Panc1 (cell line): ENCODE data around the gene RBBP5.

Source experiments
- REST ChIP-seq, 2 experiments: IDR thresholded peaks; 2 replicates each; pipeline ENCODE4 v1.6.1; 2011 to 2012; ENCODE audit warnings: low read depth in 2 of 2, control low read depth in 1 of 2, low read length in 1 of 2, mild to moderate bottlenecking in 1 of 2, moderate library complexity in 1 of 2; ENCODE audit not compliant: insufficient read depth in 1 of 2
- TCF7L2 ChIP-seq: IDR thresholded peaks from 2 replicates; pipeline ENCODE4 v1.6.1; 2011; ENCODE audit warnings: mild to moderate bottlenecking, low read depth, low read length, inconsistent platforms
- TF ChIP-seq, protein P1 (sequence below): fragments of 450-650 bp; IDR thresholded peaks from 2 replicates; pipeline ENCODE4 v1.5.1; 2017; ENCODE audit warnings: mild to moderate bottlenecking

DNA sequence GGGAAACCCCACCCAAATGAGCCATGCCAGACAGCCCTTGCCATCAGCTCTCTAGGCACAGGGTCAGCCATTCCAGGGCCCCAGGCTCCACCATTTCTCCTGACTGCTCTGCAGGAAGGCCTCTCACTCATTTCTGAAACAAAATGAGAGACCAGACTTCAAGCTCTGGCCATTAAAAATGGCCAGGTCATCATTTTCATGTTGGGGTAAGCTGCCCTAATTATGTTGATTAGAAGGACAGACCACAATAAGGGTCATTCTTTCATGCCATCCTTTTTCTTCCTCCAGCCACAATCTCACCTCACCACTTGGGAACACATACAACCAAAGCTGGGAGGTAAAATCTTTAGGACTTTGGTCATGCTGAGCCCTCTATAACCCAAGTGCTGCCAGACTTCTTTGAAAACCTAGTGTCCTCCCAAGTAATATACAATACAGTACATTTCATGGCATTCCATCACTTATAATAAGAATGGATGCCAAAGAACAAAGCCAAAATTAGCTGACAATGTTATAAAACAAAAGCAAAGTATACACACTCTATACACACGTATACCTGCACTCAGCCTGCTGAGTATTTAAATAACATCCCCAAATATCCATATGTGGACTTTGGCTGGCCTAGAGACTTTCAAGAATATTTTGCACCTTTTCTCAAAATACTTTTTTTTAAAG lies 22.4 kb upstream of the RBBP5 start:
- TF ChIP-seq REST (IDR thresholded peaks at IDR 0.05; ENCODE audit: insufficient read depth in 1 of 2, low read depth in 2 of 2, low read length in 1 of 2) (no peak), TCF7L2 (no peak)
- TF ChIP-seq, protein P1, sequence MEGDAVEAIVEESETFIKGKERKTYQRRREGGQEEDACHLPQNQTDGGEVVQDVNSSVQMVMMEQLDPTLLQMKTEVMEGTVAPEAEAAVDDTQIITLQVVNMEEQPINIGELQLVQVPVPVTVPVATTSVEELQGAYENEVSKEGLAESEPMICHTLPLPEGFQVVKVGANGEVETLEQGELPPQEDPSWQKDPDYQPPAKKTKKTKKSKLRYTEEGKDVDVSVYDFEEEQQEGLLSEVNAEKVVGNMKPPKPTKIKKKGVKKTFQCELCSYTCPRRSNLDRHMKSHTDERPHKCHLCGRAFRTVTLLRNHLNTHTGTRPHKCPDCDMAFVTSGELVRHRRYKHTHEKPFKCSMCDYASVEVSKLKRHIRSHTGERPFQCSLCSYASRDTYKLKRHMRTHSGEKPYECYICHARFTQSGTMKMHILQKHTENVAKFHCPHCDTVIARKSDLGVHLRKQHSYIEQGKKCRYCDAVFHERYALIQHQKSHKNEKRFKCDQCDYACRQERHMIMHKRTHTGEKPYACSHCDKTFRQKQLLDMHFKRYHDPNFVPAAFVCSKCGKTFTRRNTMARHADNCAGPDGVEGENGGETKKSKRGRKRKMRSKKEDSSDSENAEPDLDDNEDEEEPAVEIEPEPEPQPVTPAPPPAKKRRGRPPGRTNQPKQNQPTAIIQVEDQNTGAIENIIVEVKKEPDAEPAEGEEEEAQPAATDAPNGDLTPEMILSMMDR = no peak
